ENCODE data around the gene TMF1. TPM values are rescaled to one million over a fixed set of nuclear protein-coding genes. Genes with fewer than 3 reads are reported as not detected.

Gene TMF1
- total RNA-seq, 1 donor from 2014 or later = 24.4 TPM

- Mint-ChIP-seq H3K27me3 (ENCODE audit: insufficient read depth, low read depth) (peaks cover 4% of the 10 kb centered on the region), H3K9me3 (no peaks in the 10 kb centered on the region), H3K4me1 (peaks cover 6% of the 10 kb centered on the region), H3K36me3 (peaks cover under 1% of the 10 kb centered on the region), H3K27ac (peak overlapping the region; percentile 51), H3K4me3 (no peak overlapping the region)
- Histone ChIP-seq H3K36me3 (no peaks in the 10 kb centered on the region), H2AFZ (replicated peaks) (no peak overlapping the region), H3K4me1 (no peaks in the 10 kb centered on the region), H3K9me3 (ENCODE audit: low read depth) (no peaks in the 10 kb centered on the region), H3K9ac (no peak overlapping the region), H3K4me3 (no peak overlapping the region), H4K20me1 (ENCODE audit: low read depth) (no peaks in the 10 kb centered on the region), H3K27ac (no peak overlapping the region), H3K4me2 (no peak overlapping the region), H3K79me2 (ENCODE audit: low read depth) (no peaks in the 10 kb centered on the region), H3F3A (ENCODE audit: low read depth) (no peaks in the 10 kb centered on the region), H3K27me3 (no peaks in the 10 kb centered on the region)
- peak; percentile 92 for DNase-seq (ENCODE audit: low spot score)
- TF ChIP-seq, protein P1, sequence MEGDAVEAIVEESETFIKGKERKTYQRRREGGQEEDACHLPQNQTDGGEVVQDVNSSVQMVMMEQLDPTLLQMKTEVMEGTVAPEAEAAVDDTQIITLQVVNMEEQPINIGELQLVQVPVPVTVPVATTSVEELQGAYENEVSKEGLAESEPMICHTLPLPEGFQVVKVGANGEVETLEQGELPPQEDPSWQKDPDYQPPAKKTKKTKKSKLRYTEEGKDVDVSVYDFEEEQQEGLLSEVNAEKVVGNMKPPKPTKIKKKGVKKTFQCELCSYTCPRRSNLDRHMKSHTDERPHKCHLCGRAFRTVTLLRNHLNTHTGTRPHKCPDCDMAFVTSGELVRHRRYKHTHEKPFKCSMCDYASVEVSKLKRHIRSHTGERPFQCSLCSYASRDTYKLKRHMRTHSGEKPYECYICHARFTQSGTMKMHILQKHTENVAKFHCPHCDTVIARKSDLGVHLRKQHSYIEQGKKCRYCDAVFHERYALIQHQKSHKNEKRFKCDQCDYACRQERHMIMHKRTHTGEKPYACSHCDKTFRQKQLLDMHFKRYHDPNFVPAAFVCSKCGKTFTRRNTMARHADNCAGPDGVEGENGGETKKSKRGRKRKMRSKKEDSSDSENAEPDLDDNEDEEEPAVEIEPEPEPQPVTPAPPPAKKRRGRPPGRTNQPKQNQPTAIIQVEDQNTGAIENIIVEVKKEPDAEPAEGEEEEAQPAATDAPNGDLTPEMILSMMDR (IDR thresholded peaks at IDR 0.05) = peak; percentile 87
- no peak for TF ChIP-seq EZH2 (IDR thresholded peaks at IDR 0.05)
Measured at GRCh38 chr3:68972358-68972979, 79.7 kb downstream of the TMF1 start.

MicroRNA genes within 50 kb of the gene (microRNA counts, 767-probe panel; counts per million panel counts)
- microRNA hsa-miR-3136-5p = 460 counts per million, percentile 90 among the panel's probes with 10 or more counts

Small RNA genes lying within 50 kb of the gene (microRNA-seq; reads per million reads assigned to microRNA genes)
- gene MIR3136 = not detected

Small RNA genes lying within 50 kb of the gene (small RNA-seq; reads per million reads assigned to genes)
- gene MIR3136 = not detected

Other genes with a start within 250 kb of the TMF1 start
- 0.50 and 1.9 TPM in 2 replicates for gene TAFA4, start 119.8 kb downstream of the TMF1 start, total RNA-seq (ENCODE audit: low replicate concordance)
- gene EOGT, start 38.6 kb downstream of the TMF1 start, total RNA-seq (ENCODE audit: low replicate concordance) = 0.96 and 2.5 TPM in 2 replicates
- 102 and 144 TPM in 2 replicates for gene UBA3, start 28.0 kb upstream of the TMF1 start, total RNA-seq (ENCODE audit: low replicate concordance)
- gene ARL6IP5, start 32.6 kb upstream of the TMF1 start, total RNA-seq (ENCODE audit: low replicate concordance) = 50.5 and 72.4 TPM in 2 replicates
- not detected in 2 replicates for gene LMOD3, start 70.3 kb upstream of the TMF1 start, total RNA-seq (ENCODE audit: low replicate concordance)